ENCODE data around the gene SLC30A3.
A peak's percentile ranks its signal among the peaks of the same experiment; 100 is the strongest.
"Not testable (repeated sequence)": the region's sequence is repeated elsewhere in the genome, so short reads cannot be mapped to it uniquely, and the experiment has no call there.

Gene SLC30A3

GRCh38 chr2:27262379-27263286 is at the start of gene SLC30A3:
TSS of gene SLC30A3 (minus strand) at chr2:27263047. CDS start at chr2:27262906, 141 bp downstream.
- Mint-ChIP-seq H3K4me1 (ENCODE audit: low read depth) (peaks cover 25% of the 10 kb centered on the region), H3K27ac (peak within 1 kb of the TSS; percentile 73), H3K27me3 (peaks cover 57% of the 10 kb centered on the region)

GRCh38 chr2:27312152-27312551 is 49.3 kb upstream of the SLC30A3 start:
- Mint-ChIP-seq H3K36me3 (ENCODE audit: low read depth) (peaks cover 60% of the 10 kb centered on the region), H3K4me1 (ENCODE audit: low read depth) (peaks cover 2% of the 10 kb centered on the region), H3K27ac (no peak overlapping the region), H3K9me3 (no peaks in the 10 kb centered on the region), H3K27me3 (peaks cover 13% of the 10 kb centered on the region), H3K4me3 (no peak overlapping the region)
- DNase-seq, result no peak

More at GRCh38 chr2:27262379-27263286, at the start of gene SLC30A3:
- Mint-ChIP-seq H3K4me3 (peak within 1 kb of the TSS; percentile 78), H3K9me3 (no peaks in the 10 kb centered on the region), H3K36me3 (ENCODE audit: low read depth) (no peaks in the 10 kb centered on the region)
- DNase-seq, result peak; percentile 79

GRCh38 chr2:27309651-27310050 is 46.8 kb upstream of the SLC30A3 start:
- Mint-ChIP-seq H3K9me3 (no peaks in the 10 kb centered on the region), H3K36me3 (ENCODE audit: low read depth) (peaks cover 42% of the 10 kb centered on the region), H3K4me1 (ENCODE audit: low read depth) (peaks cover 7% of the 10 kb centered on the region), H3K27me3 (peaks cover 37% of the 10 kb centered on the region), H3K27ac (no peak overlapping the region), H3K4me3 (no peak overlapping the region)
- no peak for DNase-seq

- Mint-ChIP-seq H3K36me3 (ENCODE audit: low read depth) (peaks cover 42% of the 10 kb centered on the region), H3K4me1 (ENCODE audit: low read depth) (peaks cover 7% of the 10 kb centered on the region), H3K27me3 (peaks cover 42% of the 10 kb centered on the region), H3K27ac (no peak within 1 kb of the TSS), H3K4me3 (peak within 1 kb of the TSS; percentile 23), H3K9me3 (no peaks in the 10 kb centered on the region)
- no peak for DNase-seq
Measured at GRCh38 chr2:27308359-27308881, 45.6 kb upstream of the SLC30A3 start, which contains the start of gene UCN. TSS of gene UCN (minus strand) at chr2:27308445. CDS start at chr2:27307895, 550 bp downstream.

GRCh38 chr2:27307545-27308358 is 44.9 kb upstream of the SLC30A3 start:
- peaks cover 42% of the 10 kb centered on the region for H3K27me3 Mint-ChIP-seq
- H3K27ac Mint-ChIP-seq, result no peak overlapping the region
- peaks cover 38% of the 10 kb centered on the region for H3K36me3 Mint-ChIP-seq (ENCODE audit: low read depth)
- peaks cover 11% of the 10 kb centered on the region for H3K4me1 Mint-ChIP-seq (ENCODE audit: low read depth)
- no peak overlapping the region for H3K4me3 Mint-ChIP-seq
- no peaks in the 10 kb centered on the region for H3K9me3 Mint-ChIP-seq
- no peak for DNase-seq

- DNase-seq, result no peak
- Mint-ChIP-seq H3K4me1 (ENCODE audit: low read depth) (peaks cover 12% of the 10 kb centered on the region), H3K27ac (no peak overlapping the region), H3K27me3 (peaks cover 42% of the 10 kb centered on the region), H3K9me3 (no peaks in the 10 kb centered on the region), H3K36me3 (ENCODE audit: low read depth) (peaks cover 33% of the 10 kb centered on the region), H3K4me3 (peak overlapping the region; percentile 23)
Measured at GRCh38 chr2:27307287-27307544, 44.4 kb upstream of the SLC30A3 start.

- Mint-ChIP-seq H3K4me3 (peak overlapping the region; percentile 35), H3K27me3 (peaks cover 42% of the 10 kb centered on the region), H3K4me1 (ENCODE audit: low read depth) (peaks cover 12% of the 10 kb centered on the region), H3K36me3 (ENCODE audit: low read depth) (peaks cover 28% of the 10 kb centered on the region), H3K9me3 (no peaks in the 10 kb centered on the region), H3K27ac (no peak overlapping the region)
- DNase-seq, result peak; percentile 67
Measured at GRCh38 chr2:27306573-27307286, 43.9 kb upstream of the SLC30A3 start.

- peak; percentile 36 for DNase-seq
- H3K4me3 Mint-ChIP-seq, result peak overlapping the region; percentile 35
- H3K36me3 Mint-ChIP-seq (ENCODE audit: low read depth), result peaks cover 22% of the 10 kb centered on the region
- H3K4me1 Mint-ChIP-seq (ENCODE audit: low read depth), result peaks cover 12% of the 10 kb centered on the region
- H3K27ac Mint-ChIP-seq, result no peak overlapping the region
- H3K9me3 Mint-ChIP-seq, result no peaks in the 10 kb centered on the region
- peaks cover 42% of the 10 kb centered on the region for H3K27me3 Mint-ChIP-seq
Measured at GRCh38 chr2:27306136-27306535, 43.3 kb upstream of the SLC30A3 start.

GRCh38 chr2:27305516-27305915 is 42.7 kb upstream of the SLC30A3 start:
- H3K4me3 Mint-ChIP-seq, result no peak overlapping the region

GRCh38 chr2:27304488-27305240 is 41.8 kb upstream of the SLC30A3 start:
- Mint-ChIP-seq H3K27me3 (peaks cover 42% of the 10 kb centered on the region), H3K9me3 (no peaks in the 10 kb centered on the region), H3K4me1 (ENCODE audit: low read depth) (peaks cover 12% of the 10 kb centered on the region), H3K4me3 (no peak overlapping the region), H3K36me3 (ENCODE audit: low read depth) (peaks cover 11% of the 10 kb centered on the region), H3K27ac (no peak overlapping the region)
- no peak for DNase-seq

More at GRCh38 chr2:27305516-27305915, 42.7 kb upstream of the SLC30A3 start:
- no peak overlapping the region for H3K27ac Mint-ChIP-seq
- H3K27me3 Mint-ChIP-seq, result peaks cover 42% of the 10 kb centered on the region
- H3K4me1 Mint-ChIP-seq (ENCODE audit: low read depth), result peaks cover 12% of the 10 kb centered on the region
- peaks cover 18% of the 10 kb centered on the region for H3K36me3 Mint-ChIP-seq (ENCODE audit: low read depth)
- H3K9me3 Mint-ChIP-seq, result no peaks in the 10 kb centered on the region
- DNase-seq, result no peak

- peak; percentile 60 for DNase-seq
- Mint-ChIP-seq H3K4me3 (peak overlapping the region; percentile 60), H3K27me3 (peaks cover 45% of the 10 kb centered on the region), H3K27ac (peak overlapping the region; percentile 14), H3K36me3 (ENCODE audit: low read depth) (peaks cover under 1% of the 10 kb centered on the region), H3K4me1 (ENCODE audit: low read depth) (peaks cover 12% of the 10 kb centered on the region), H3K9me3 (no peaks in the 10 kb centered on the region)
Measured at GRCh38 chr2:27303093-27304025, 40.5 kb upstream of the SLC30A3 start.

GRCh38 chr2:27300606-27301005 is 37.8 kb upstream of the SLC30A3 start:
- not testable (repeated sequence) for H3K4me1 Mint-ChIP-seq (ENCODE audit: low read depth); H3K9me3 Mint-ChIP-seq

More at GRCh38 chr2:27300606-27301005, 37.8 kb upstream of the SLC30A3 start:
- H3K36me3 Mint-ChIP-seq (ENCODE audit: low read depth); DNase-seq; H3K4me3 Mint-ChIP-seq; H3K27ac Mint-ChIP-seq: not testable (repeated sequence)
- H3K27me3 Mint-ChIP-seq, result peaks cover 30% of the 10 kb centered on the region
